Transverse colon (tissue), 4 donors: ENCODE data around the gene BTBD2. TPM values are rescaled to one million over a fixed set of nuclear protein-coding genes. Genes with fewer than 3 reads are reported as not detected.

Source experiments
- DNase-seq: peaks from one replicate; pipeline ENCODE4 v3.0.0-alpha.2; 2019
- H3K27ac ChIP-seq, 4 donors: fragments of 200-600 bp; sonication (generic); 2 replicates each; pipeline ENCODE4 v1.5.1; 2016 to 2018; ENCODE audit warnings: inconsistent platforms in 4 of 4
- H3K27me3 ChIP-seq: fragments of 200-600 bp; sonication (generic); 2 replicates; pipeline ENCODE4 v1.5.1; 2017; ENCODE audit warnings: inconsistent platforms
- H3K36me3 ChIP-seq, 4 donors: fragments of 200-600 bp; sonication (generic); 2 replicates each; pipeline ENCODE4 v1.5.1; 2017 to 2019; ENCODE audit warnings: inconsistent platforms in 4 of 4
- H3K4me1 ChIP-seq, 4 donors: fragments of 200-600 bp; sonication (generic); 2 replicates each; pipeline ENCODE4 v1.5.1; 2017 to 2020; ENCODE audit warnings: inconsistent platforms in 4 of 4
- H3K4me3 ChIP-seq, 4 donors: fragments of 200-600 bp; sonication (generic); 1 replicate in 1 of 4; 2 replicates in 3 of 4; pipeline versions ENCODE4 v1.5.1 to v1.6.1; 2017 to 2019; ENCODE audit warnings: inconsistent platforms in 4 of 4
- H3K9me3 ChIP-seq, 2 donors: fragments of 200-600 bp; sonication (generic); 2 replicates each; pipeline ENCODE4 v1.5.1; 2017 to 2019; ENCODE audit warnings: inconsistent platforms in 2 of 2
- CTCF ChIP-seq, 5 experiments: fragments of 200-600 bp in 3 of 5; fragments of 450-650 bp in 2 of 5; sonication (generic) in 3 of 5; IDR thresholded peaks; 1 replicate in 2 of 5; 2 replicates in 3 of 5; pipeline ENCODE4 v1.5.1; 2016 to 2017; ENCODE audit warnings: antibody characterized with exemption in 5 of 5, inconsistent platforms in 3 of 5, mild to moderate bottlenecking in 2 of 5, moderate library complexity in 1 of 5
- EP300 ChIP-seq: sonication (generic); formaldehyde crosslinking; IDR thresholded peaks from one replicate; pipeline ENCODE4 v1.6.1; 2017; ENCODE audit warnings: antibody characterized with exemption, low read depth
- POLR2A ChIP-seq: fragments of 450-650 bp; IDR thresholded peaks from one replicate; pipeline ENCODE4 v1.6.1; 2016; ENCODE audit warnings: antibody characterized with exemption, mild to moderate bottlenecking, moderate library complexity
- POLR2AphosphoS5 ChIP-seq, 3 donors: sonication (generic); formaldehyde crosslinking; IDR thresholded peaks; one replicate each; pipeline ENCODE4 v1.6.1; 2016; ENCODE audit warnings: antibody characterized with exemption in 3 of 3
- WGBS, 2 donors: methylation state at CpG; one replicate each; pipeline ENCODE4 v1.1.5; 2018; ENCODE audit warnings: low coverage in 1 of 2; 5-methylcytosine and 5-hydroxymethylcytosine counted together
- in situ Hi-C, 4 donors: fragments of 200-750 bp; cut with MboI; loops; one replicate each; pipeline versions ENCODE4 v1.15.0 to v1.15.1; 2017; ENCODE audit warnings: low sequenced_read_pairs in 3 of 4, low pct_ligation_motif_present in 1 of 4, low pct_unique_long_range_greater_than_20kb in 1 of 4
- intact Hi-C: fragments of 100-400 bp; cut with DNase I; formaldehyde crosslinking; loops from one replicate; pipeline ENCODE4 v1.15.1; 2023; ENCODE audit warnings: low total_unique reads
- total RNA-seq, 4 donors: library from RNA; depleted of rRNA; stranded (reverse); fragments of >200 nt; gene quantifications; one replicate each; pipeline ENCODE4 v1.1.0, GENCODE V29; 2016

Gene BTBD2
- total RNA-seq, 4 donors from 2014 or later, result 66.7 to 88.6 (median 84.4) TPM

GRCh38 chr19:1978346-1978894 lies 37.1 kb downstream of the BTBD2 start:
- intact Hi-C loops, result no loop called here
- Histone ChIP-seq H3K4me3 (no peak overlapping the region), H3K27ac (no peak overlapping the region), H3K4me1 (no peaks in the 10 kb centered on the region), H3K9me3 (no peaks in the 10 kb centered on the region), H3K36me3 (peaks cover 0 to 29% (median 12%) of the 10 kb centered on the region in 4 donors), H3K27me3 (no peaks in the 10 kb centered on the region)
- TF ChIP-seq POLR2A (no peak), POLR2AphosphoS5 (IDR thresholded peaks at IDR 0.05) (no peak), EP300 (no peak), CTCF (IDR thresholded peaks at IDR 0.05) (no peak)
- in situ Hi-C loops, result no loop called here
- WGBS, 2 donors, result 95% methylated on average over 51 of the region's 51 CpGs; no CpG with 5 or more reads in 1 of the 2 donors
- no peak for DNase-seq

GRCh38 chr19:1977120-1977519 lies 38.4 kb downstream of the BTBD2 start:
- peaks cover 0 to 29% (median 12%) of the 10 kb centered on the region in 4 donors for H3K36me3 ChIP-seq
- no peaks in the 10 kb centered on the region for H3K9me3 ChIP-seq
- no peak for DNase-seq
- in situ Hi-C loops (no loop called here), intact Hi-C loops (no loop called here)
- H3K27me3 ChIP-seq, result no peaks in the 10 kb centered on the region
- H3K4me1 ChIP-seq, result no peaks in the 10 kb centered on the region
- no peak for TF ChIP-seq CTCF (IDR thresholded peaks at IDR 0.05)
- TF ChIP-seq POLR2A, result no peak
- no peak for TF ChIP-seq EP300
- no peak for TF ChIP-seq POLR2AphosphoS5 (IDR thresholded peaks at IDR 0.05)
- 94% methylated on average over 8 of the region's 15 CpGs; no CpG with 5 or more reads in 1 of the 2 donors for WGBS, 2 donors
- H3K4me3 ChIP-seq, result no peak overlapping the region
- no peak overlapping the region for H3K27ac ChIP-seq

GRCh38 chr19:1975162-1975480 lies 40.4 kb downstream of the BTBD2 start:
- Histone ChIP-seq H3K9me3 (no peaks in the 10 kb centered on the region), H3K36me3 (peaks cover 0 to 13% (median 5%) of the 10 kb centered on the region in 4 donors), H3K4me1 (no peaks in the 10 kb centered on the region), H3K27me3 (no peaks in the 10 kb centered on the region), H3K4me3 (no peak overlapping the region), H3K27ac (no peak overlapping the region)
- no peak for TF ChIP-seq POLR2A
- WGBS, 2 donors, result 83% methylated on average over 20 of the region's 20 CpGs; no CpG with 5 or more reads in 1 of the 2 donors
- intact Hi-C loops (no loop called here), in situ Hi-C loops (no loop called here)
- DNase-seq, result no peak

- Histone ChIP-seq H3K9me3 (no peaks in the 10 kb centered on the region), H3K27me3 (no peaks in the 10 kb centered on the region), H3K4me1 (no peaks in the 10 kb centered on the region), H3K36me3 (peaks cover 0 to 8% (median 2%) of the 10 kb centered on the region in 4 donors), H3K4me3 (no peak overlapping the region), H3K27ac (no peak overlapping the region)
- in situ Hi-C loops, result no loop called here
- WGBS, 2 donors, result 80 to 86% methylated on average over 3 to 27 of the region's 28 CpGs
- intact Hi-C loops, result no loop called here
- TF ChIP-seq EP300, result no peak
- TF ChIP-seq POLR2A, result no peak
- TF ChIP-seq POLR2AphosphoS5 (IDR thresholded peaks at IDR 0.05), result no peak
- TF ChIP-seq CTCF (IDR thresholded peaks at IDR 0.05), result no peak
- no peak for DNase-seq
Observed at GRCh38 chr19:1974381-1975161, 40.9 kb downstream of the BTBD2 start.
